ENCODE results near the gene PHTF2. TPM values are rescaled to one million over a fixed set of nuclear protein-coding genes. Genes with fewer than 3 reads are reported as not detected.

Gene PHTF2
- total and polyA plus RNA-seq, 12 donors: 12.8 to 29.1 (median 25.1) TPM

DNA sequence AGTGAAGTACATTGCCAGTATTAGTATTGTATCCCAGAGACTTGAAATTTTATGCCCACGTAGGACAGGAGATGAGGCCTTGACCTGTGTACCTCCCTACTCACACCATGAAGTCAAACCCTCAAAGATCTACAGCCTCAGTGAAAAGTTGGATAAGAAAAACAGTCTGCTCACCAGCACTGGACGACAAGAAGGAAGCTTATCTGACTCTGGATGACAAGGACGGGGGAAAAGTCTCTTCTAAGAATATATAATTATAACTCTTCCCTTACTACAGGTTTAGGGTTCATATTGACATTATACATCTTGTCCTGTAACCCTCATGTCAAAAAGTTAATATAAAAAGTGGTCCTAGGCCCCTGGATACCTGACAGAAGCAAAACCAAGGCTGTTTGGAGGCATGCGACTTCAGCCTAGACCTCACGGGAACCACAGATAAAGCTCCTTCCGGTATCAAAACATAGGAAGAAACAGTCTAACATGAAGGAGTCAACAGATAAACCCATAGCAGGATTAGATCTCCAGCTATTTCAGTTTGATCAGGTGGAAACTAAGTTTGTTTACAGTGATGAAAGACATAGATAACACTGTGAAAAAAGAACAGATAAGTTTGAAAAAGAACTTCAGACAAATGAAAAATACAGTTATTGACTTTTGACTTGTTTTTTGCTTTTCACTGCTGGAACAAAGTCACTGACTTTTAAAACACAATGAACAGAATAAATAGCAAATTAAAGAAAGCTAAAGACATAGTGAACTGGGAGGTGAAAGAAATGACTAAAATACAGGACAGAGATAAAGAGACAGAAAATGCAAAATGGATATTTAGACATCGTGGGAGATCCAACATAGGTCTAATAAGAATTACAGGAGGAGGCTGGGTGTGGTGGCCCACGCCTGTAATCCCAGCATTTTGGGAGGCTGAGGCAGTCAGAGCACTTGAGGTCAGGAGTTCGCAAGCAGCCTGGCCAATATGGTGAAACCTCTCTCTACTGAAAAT lies 145.9 kb downstream of the PHTF2 start:
- Histone ChIP-seq H3K36me3 (peaks cover 0 to 39% (median 0%) of the 10 kb centered on the region in 9 donors), H3K27me3 (no peaks in the 10 kb centered on the region), H3K4me3 (no peak overlapping the region), H3K4me1 (no peaks in the 10 kb centered on the region), H3K9me3 (no peaks in the 10 kb centered on the region), H3K27ac (no peak overlapping the region)
- WGBS, 2 donors: 84 to 86% methylated on average over 9 of the region's 9 CpGs
- ATAC-seq: no peak
- intact Hi-C loops (cut with DNase I): loop anchor here in 5 of 10 donors (5.0 to 10.0 kb wide), 6 partner anchors 70 to 1230 kb away; no protein-coding TSS in a partner anchor
- no peak for DNase-seq
- TF ChIP-seq, protein P1, sequence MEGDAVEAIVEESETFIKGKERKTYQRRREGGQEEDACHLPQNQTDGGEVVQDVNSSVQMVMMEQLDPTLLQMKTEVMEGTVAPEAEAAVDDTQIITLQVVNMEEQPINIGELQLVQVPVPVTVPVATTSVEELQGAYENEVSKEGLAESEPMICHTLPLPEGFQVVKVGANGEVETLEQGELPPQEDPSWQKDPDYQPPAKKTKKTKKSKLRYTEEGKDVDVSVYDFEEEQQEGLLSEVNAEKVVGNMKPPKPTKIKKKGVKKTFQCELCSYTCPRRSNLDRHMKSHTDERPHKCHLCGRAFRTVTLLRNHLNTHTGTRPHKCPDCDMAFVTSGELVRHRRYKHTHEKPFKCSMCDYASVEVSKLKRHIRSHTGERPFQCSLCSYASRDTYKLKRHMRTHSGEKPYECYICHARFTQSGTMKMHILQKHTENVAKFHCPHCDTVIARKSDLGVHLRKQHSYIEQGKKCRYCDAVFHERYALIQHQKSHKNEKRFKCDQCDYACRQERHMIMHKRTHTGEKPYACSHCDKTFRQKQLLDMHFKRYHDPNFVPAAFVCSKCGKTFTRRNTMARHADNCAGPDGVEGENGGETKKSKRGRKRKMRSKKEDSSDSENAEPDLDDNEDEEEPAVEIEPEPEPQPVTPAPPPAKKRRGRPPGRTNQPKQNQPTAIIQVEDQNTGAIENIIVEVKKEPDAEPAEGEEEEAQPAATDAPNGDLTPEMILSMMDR (IDR thresholded peaks at IDR 0.05): no peak

DNA sequence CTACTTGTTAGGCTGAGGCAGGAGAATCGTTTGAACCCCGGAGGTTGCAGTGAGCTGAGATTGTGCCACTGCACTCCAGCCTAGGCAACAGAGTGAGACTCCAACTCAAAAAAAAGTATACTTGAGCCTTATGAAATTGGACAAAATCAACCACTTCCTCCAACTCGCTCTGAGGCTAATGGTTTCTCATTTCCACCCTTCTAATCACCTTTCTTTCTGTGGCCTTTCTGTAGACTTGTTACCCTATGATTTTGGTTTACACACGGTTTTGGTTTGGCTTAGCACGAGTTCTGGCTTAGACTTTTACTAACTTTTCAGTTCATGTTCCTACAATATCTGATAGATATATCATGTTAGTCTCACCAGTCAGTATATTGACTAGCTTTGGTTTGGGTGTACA lies 152.0 kb downstream of the PHTF2 start:
- intact Hi-C loops (cut with DNase I): loop anchor here in 1 of 10 donors (10.0 kb wide), 1 partner anchor 56 kb away; no protein-coding TSS in a partner anchor
- 94 to 98% methylated on average over 5 of the region's 5 CpGs for WGBS, 2 donors

DNA sequence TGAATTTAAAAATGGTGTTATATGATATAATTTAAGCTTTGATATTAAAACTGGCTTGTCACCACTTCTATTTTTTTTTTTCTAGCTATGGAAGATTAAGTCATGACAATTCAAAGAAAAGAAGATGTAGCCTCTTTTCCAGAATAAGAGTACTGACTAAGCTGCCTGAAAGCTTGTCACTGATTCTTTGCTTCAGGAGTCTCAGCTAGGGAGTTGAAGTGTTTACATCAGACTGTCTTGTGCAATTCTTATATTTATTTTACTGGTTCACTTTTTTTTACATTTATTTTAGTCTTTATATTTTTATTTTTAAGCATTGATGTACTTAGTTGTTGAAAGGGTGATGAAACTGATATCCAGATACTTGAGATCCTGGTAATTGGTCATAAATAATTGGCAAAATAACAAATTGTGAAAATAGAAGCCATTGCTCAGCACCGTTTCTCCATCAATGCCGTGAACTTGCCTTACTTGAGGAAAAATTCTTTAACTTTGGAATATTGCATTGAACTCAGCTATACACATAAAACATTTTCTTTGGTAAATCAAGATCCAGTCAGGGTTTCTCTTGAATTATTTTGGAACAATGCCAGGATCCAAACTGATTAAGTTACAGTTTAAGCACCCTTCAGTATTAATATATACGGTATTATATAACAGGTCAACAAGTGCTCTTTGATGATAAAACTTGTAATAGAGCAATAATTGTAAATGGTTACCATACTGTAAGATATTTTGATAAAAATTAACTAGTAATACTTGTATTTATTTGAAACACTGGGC lies 156.4 kb downstream of the PHTF2 start:
- H3K36me3 ChIP-seq: peaks cover 0 to 38% (median 0%) of the 10 kb centered on the region in 9 donors
- H3K9me3 ChIP-seq: no peaks in the 10 kb centered on the region
- H3K4me1 ChIP-seq: no peaks in the 10 kb centered on the region
- H3K27ac ChIP-seq: no peak overlapping the region
- no peaks in the 10 kb centered on the region for H3K27me3 ChIP-seq
- 89 to 92% methylated on average over 3 of the region's 3 CpGs for WGBS, 2 donors
- ATAC-seq (no peak), DNase-seq (no peak)
- TF ChIP-seq, protein P1 (IDR thresholded peaks at IDR 0.05): no peak
- H3K4me3 ChIP-seq: no peak overlapping the region
- intact Hi-C loops (cut with DNase I): loop anchor here in 1 of 10 donors (10.0 kb wide), 1 partner anchor 60 kb away; no protein-coding TSS in a partner anchor

More for the DNA sequence above, 152.0 kb downstream of the PHTF2 start:
- Histone ChIP-seq H3K36me3 (peaks cover 0 to 26% (median 0%) of the 10 kb centered on the region in 9 donors), H3K9me3 (no peaks in the 10 kb centered on the region), H3K4me3 (no peak overlapping the region), H3K4me1 (no peaks in the 10 kb centered on the region), H3K27me3 (no peaks in the 10 kb centered on the region), H3K27ac (no peak overlapping the region)
- no peak for ATAC-seq
- no peak for DNase-seq
- TF ChIP-seq, protein P1 (IDR thresholded peaks at IDR 0.05): no peak

DNA sequence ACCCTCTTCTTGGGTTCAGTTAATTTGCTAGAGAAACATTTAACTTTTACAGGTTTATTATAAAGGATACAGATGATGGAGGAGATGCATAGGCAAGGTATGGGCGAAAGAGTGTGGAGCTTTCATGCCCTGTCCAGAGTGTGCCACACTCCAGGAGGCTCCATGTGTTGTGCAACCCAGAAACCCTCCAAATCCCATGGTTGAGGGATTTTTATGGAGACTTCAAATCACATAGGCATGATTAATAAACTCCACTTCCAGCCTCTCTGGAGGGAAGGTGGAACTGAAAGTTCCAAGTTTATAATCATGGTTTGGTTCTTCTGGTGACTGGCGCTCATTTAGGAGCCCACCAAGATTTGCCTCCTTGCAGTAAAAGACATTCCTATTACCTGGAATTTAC lies 159.9 kb downstream of the PHTF2 start:
- TF ChIP-seq, protein P1 (IDR thresholded peaks at IDR 0.05): no peak
- intact Hi-C loops (cut with DNase I): loop anchor here in 1 of 10 donors (10.0 kb wide), 1 partner anchor 64 kb away; no protein-coding TSS in a partner anchor
- WGBS, 2 donors: 98 to 100% methylated on average over 2 of the region's 2 CpGs
- no peaks in the 10 kb centered on the region for H3K27me3 ChIP-seq
- ATAC-seq (no peak), DNase-seq (no peak)
- no peak overlapping the region for H3K27ac ChIP-seq
- no peak overlapping the region for H3K4me3 ChIP-seq
- no peaks in the 10 kb centered on the region for H3K4me1 ChIP-seq
- H3K36me3 ChIP-seq: peaks cover 0 to 31% (median 0%) of the 10 kb centered on the region in 9 donors
- no peaks in the 10 kb centered on the region for H3K9me3 ChIP-seq
